ENCODE measurements around the gene TTLL8.

TTLL8 gene

GRCh38 chr22:50088096-50088495, 30.0 kb upstream of the TTLL8 start:
- no peaks in the 10 kb centered on the region for H3K9me3 ChIP-seq (ENCODE audit: control insufficient read depth, insufficient read depth, low read depth, low read length)
- ChIA-PET CTCF (interaction anchor here (0.6 kb wide), 2 partner anchors 34 to 410 kb away, joined by 3 read pairs; no protein-coding TSS in a partner anchor), POLR2A (interaction anchor here (0.7 kb wide), 1 partner anchor 23 kb away, joined by 4 read pairs; no protein-coding TSS in a partner anchor)

DNA sequence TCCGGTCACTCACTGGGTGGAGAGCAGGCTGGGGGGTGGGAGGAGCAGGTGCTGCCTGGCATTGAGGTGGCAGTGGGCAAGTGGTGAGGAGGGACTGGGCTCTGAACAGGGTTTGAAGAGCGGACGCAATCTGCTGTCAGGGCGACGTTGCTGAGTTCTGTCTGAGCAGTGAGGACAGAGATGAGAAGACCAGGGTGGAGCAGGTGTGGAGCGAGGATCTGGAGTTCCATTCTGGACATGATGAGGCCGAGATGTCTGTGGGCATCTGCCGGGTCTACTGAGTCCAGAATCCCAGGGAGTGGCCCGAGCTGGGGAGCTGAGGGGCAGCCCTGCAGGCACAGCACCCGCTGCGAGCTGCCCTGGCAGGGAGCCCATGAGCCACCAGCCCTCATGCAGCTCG, 29.5 kb upstream of the TTLL8 start:
- TF ChIP-seq ZSCAN5A (tag by site-specific recombination; IDR thresholded peaks at IDR 0.05) (no peak), KLF10 (tag by site-specific recombination; IDR thresholded peaks at IDR 0.05) (no peak), ZNF23 (tag by site-specific recombination; IDR thresholded peaks at IDR 0.05; ENCODE audit: borderline replicate concordance) (no peak), ZNF211 (tag by site-specific recombination; IDR thresholded peaks at IDR 0.05; ENCODE audit: low read depth) (no peak), ZBTB10 (tag by site-specific recombination; IDR thresholded peaks at IDR 0.05) (no peak), PRDM4 (tag by site-specific recombination; IDR thresholded peaks at IDR 0.05) (no peak), ZNF624 (tag by site-specific recombination; IDR thresholded peaks at IDR 0.05) (no peak), ZNF324 (tag by site-specific recombination; IDR thresholded peaks at IDR 0.05) (no peak), ZNF518A (tag by site-specific recombination; conservative IDR thresholded peaks at IDR 0.05; ENCODE audit: low read depth) (no peak), ZNF18 (tag by site-specific recombination; IDR thresholded peaks at IDR 0.05) (no peak), ZNF777 (tag by site-specific recombination; IDR thresholded peaks at IDR 0.05; ENCODE audit: borderline replicate concordance) (no peak), ZFP3 (tag by site-specific recombination; IDR thresholded peaks at IDR 0.05; ENCODE audit: low read depth) (no peak), HOXD13 (CRISPR knock-in tag; IDR thresholded peaks at IDR 0.05; ENCODE audit: borderline replicate concordance) (no peak)
- CTCF ChIA-PET: interaction anchor here (0.6 kb wide), 2 partner anchors 33 to 411 kb away, joined by 3 read pairs; no protein-coding TSS in a partner anchor
- POLR2A ChIA-PET: no interaction called here
- H3K36me3 ChIP-seq (ENCODE audit: control insufficient read depth in 2 of 2, insufficient read depth in 1 of 2, low read length in 2 of 2): no peaks in the 10 kb centered on the region
- no peak overlapping the region for H3K4me3 ChIP-seq (ENCODE audit: low read depth, low read length)
- H3K9me3 ChIP-seq (ENCODE audit: control insufficient read depth, insufficient read depth, low read depth, low read length): no peaks in the 10 kb centered on the region
- H3K4me1 ChIP-seq (ENCODE audit: control insufficient read depth, insufficient read depth, low read length): no peaks in the 10 kb centered on the region
- H3K27ac ChIP-seq (ENCODE audit: extremely low read depth, low read depth, low read length): no peak overlapping the region

More at GRCh38 chr22:50088096-50088495, 30.0 kb upstream of the TTLL8 start:
- no peaks in the 10 kb centered on the region for H3K36me3 ChIP-seq (ENCODE audit: control insufficient read depth in 2 of 2, insufficient read depth in 1 of 2, low read length in 2 of 2)
- no peak overlapping the region for H3K27ac ChIP-seq (ENCODE audit: extremely low read depth, low read depth, low read length)
- TF ChIP-seq GLIS2 (tag by site-specific recombination; IDR thresholded peaks at IDR 0.05) (no peak), ZFP41 (tag by site-specific recombination; IDR thresholded peaks at IDR 0.05; ENCODE audit: borderline replicate concordance) (no peak), BCL11B (tag by site-specific recombination; IDR thresholded peaks at IDR 0.05; ENCODE audit: low read depth) (no peak), WT1 (tag by site-specific recombination; IDR thresholded peaks at IDR 0.05) (no peak), ZIC2 (tag by site-specific recombination; IDR thresholded peaks at IDR 0.05) (no peak)
- H3K4me3 ChIP-seq (ENCODE audit: low read depth, low read length): no peak overlapping the region
- no peaks in the 10 kb centered on the region for H3K4me1 ChIP-seq (ENCODE audit: control insufficient read depth, insufficient read depth, low read length)

Measured in HEK293 (cell line).